Kidney capillary endothelial cell (primary cell): ENCODE measurements around the gene PSG6.
"Not testable (repeated sequence)": the region's sequence is repeated elsewhere in the genome, so short reads cannot be mapped to it uniquely, and the experiment has no call there.

Source experiments
- DNase-seq: peaks from one replicate; pipeline ENCODE4 v3.0.0-alpha.2; 2018; ENCODE audit warnings: low spot score

The PSG6 gene

DNA sequence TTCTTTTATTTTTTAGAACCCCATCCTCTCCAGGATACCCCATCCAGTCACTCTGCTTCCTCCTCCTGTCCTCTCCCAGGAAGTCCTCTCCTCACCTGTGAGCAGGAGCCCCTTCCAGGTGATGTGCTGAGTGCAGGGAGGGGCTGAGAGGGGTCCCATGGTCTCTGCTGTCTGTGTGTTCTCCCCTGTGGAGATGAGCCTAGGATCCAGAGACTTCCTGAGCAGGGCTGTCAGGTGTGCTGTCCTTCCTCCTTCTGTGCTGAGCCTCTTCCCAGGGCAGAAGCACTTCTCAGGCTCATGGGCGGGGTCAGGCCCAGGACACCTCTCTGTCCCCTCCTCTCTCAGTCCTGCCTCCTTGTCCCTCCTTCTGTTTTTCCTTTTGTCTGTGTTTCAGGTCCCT is at the start of gene PSG6:
TSS of gene PSG6 (minus strand) at position 261 of the 400 bp plus-strand sequence. CDS start at position 159, 102 bp downstream.
- DNase-seq, result not testable (repeated sequence)

DNA sequence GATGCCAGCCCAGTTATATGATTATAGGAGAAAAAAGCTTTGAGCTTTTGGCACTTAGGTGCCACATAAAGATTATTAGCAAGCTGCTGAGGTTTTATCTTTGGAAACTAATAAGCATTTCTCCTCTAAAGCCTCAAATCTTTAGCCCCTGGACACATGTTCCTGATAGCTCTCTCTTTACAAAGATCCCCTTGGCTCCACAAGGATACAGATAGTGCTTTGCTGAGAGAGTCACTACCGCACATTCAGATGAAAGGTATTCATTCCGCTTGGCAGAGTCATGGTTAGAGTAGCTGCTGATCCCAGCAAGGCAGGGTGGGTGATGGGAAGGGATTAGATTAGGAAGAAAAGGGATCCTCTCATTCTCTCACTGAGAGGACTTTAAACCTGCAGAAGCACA is 47.5 kb upstream of the PSG6 start:
- no peak for DNase-seq

DNA sequence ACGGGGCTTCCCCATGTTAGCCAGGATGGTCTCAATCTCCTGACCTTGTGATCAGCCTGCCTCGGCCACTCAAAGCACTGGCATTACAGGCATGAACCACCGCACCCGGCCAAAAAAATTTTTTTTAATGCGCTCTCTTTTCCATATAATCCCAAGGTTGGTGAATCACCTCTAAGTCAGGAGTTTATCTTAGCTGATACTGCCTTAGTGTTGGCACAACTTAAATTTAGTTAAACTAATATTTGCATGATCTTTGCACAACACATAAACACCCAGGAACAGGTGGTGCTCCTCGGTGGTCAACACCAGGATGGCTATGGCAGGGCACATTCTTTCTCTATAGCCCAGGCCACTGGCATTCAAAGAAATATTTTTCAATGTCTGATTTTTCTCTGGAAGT is 43.4 kb upstream of the PSG6 start:
- no peak for DNase-seq

DNA sequence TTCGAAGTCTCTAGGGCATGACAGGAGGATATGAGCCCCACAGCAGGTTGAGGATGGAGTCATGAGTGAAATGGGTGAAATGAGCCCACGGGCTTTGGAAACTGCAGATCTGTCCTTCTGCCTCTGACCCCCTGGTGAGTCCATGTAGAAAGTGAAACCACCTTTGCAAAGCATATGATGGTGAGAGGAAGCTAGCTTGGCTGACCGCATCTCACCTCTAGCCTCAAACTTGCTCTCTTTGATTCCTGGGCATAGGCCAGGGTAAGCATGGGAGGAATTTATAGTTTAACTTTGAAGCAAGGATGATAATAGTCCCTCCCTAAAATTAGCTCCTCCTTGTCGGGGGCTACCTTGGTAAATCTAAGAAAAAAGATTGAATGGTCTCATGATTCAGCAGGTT is 34.4 kb upstream of the PSG6 start:
- DNase-seq, result not testable (repeated sequence)

DNA sequence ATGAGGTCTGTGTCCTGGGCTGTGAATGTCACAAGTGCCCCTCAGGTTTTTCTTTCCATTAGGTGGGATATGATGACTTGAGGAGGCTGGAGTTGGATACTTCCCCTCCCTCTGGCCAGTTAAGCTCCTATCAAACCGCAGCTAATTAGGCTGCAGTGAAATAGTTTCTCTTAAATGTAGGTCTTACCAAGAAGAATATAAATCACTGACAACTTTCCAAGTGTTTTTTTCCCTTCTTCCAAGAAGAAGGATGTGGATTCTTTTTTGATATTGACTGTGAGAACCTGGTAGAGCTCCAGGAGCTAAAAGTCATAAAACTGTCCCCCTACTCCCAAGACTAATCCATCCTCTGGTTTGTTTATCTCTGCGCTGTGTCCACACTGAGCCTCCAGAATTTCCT is 33.8 kb upstream of the PSG6 start:
- DNase-seq, result not testable (repeated sequence)

DNA sequence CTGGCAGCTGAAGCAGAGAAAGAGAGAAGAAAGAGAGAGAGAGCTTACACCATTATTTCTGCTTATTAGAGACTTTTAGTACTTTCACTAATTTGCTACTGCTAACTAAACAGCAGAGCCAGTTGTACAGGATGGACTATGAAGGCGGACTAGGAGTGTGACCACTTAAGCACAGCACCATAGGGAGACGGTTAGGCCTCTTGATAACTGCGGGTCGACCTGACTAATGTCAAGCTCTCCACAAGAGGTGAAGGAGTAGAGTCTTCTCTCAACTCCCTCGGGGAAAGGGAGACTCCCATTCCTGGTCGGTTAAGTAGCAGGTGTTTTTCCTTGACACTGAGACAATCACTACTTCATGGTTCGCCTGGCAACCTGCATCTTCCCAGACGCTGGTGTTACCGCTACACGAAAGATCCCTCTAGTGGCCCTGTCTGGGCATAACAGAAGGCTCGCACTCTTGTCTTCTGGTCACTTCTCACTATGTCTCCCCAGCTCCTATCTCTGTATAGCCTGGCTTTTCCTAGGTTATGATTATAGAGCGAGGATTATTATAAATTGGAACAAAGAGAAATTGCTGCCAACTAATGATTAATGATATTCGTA is 24.6 kb upstream of the PSG6 start:
- no peak for DNase-seq

DNA sequence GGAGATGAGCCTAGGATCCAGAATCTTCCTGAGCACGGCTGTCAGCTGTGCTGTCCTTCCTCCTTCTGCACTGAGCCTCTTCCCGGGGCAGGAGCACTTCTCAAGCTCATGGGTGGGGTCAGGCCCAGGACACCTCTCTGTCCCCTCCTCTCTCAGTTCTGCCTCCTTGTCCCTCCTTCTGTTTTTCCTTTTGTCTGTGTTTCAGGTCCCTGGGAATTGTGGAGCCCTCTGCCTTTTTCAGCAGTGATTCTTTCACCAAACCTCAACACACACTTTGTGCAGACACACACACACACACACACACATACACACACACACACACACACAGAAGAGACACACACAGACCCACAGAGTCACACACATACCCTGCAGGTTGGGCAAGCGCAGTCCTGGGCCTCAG is 19.4 kb upstream of the PSG6 start, which contains the start of gene PSG7:
TSS of gene PSG7 (minus strand) at position 101 of the 400 bp plus-strand sequence. CDS start 131 bp downstream, outside the sequence.
- not testable (repeated sequence) for DNase-seq

DNA sequence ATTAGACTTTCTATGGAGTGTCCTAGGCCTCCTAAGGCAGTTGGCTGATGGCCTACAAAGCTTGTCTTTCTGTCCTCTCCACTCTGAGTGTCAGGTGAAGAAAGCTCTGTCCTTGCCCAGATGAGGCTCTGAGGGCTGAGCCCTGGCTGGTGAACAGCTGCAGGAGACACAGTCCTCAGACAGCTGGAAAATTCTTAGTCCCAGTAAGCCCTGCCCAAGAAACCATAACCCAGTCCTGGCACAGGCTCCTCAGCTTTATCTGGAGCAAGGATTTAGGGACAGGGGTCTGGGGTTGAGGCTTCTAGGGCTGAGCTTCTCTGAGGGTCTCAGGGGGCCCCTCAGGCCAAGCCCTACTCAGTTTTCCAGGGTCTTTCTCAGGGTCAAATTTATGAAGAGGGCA is 17.0 kb upstream of the PSG6 start:
- not testable (repeated sequence) for DNase-seq

DNA sequence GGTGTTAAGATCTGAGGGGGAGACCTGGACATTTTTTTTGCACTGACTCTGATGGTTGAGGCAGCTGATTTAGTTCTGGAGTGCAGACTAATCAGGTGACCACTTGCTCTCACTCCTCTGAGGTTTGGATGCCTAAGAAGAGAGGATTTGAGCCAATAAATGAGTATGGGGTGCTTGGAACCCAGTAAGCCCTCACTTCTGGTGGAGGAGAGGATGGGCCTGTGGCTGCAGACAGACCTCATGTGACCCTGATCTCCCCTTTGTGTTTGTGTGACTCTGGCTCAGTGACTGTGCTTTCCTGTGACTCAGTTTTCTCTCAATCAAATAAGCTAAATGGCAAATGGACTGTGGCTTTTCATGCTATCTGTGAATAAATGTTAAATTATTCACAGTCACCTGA is 16.5 kb upstream of the PSG6 start:
- peak; percentile 43 for DNase-seq

DNA sequence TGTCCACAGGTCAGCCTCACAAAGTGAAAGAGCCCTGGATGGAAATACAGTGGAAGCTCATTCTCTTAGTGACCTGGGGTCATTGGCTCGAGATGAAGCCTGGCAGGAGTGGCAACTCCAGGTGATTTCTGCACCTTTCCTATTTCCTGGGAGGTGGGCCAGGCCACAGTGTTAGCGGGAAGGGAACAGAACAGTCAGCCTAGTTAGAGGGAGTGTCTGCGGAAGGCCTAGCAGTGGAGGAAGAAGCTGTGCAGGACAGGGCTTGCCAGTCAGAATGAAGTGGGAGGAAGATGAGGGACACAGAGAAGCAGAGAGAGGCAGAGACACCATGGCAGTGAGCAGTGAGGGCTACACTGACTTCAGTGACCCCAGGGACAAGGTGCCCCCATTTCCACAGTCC is 15.7 kb upstream of the PSG6 start:
- DNase-seq, result not testable (repeated sequence)

DNA sequence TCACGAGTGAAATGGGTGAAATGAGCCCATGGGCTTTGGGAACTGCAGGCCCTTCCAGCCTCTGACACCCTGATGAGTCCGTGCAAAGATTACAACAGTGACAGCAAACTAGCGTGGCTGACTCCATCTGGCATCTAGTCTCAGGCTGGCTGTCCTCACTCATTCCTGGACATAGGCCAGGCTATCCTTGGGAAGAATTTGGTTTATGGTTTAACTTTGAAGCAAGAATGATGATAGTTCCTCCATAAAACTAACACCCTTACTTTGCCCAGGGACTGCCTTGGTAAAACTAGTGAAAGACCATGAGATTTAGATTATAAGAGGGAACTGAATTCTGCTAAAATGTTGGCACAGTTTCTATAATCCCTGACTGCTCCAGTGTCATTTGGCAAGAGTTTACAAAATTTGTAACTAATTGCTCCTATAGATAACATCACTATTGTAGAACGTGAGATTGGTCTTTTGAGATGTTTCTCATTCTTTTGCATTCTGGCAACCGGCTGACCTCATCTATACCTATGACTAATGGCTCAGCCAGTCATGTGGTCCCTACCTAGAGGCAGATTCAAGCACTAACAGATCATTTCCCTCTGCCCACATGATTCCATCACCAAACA is 14.9 kb upstream of the PSG6 start:
- peak; percentile 56 for DNase-seq

DNA sequence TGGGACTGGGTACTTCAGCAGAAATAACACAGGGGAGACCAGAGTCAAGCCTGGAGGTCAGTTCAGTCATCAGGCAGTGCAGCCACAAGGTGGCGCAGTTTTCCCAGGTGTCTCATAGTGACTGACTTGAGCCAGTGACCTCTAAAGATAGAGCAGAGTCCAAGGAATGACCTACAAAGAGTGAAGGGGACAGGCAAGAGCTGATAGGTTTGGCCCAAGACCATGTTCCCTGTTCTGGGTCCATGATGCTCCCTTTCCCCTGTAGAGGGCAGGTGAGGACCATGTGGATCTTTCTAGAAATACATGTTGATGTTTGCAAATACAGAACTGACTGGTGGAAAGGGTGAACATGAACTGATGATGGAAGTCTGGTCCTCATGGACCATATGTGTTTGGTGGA is 12.5 kb upstream of the PSG6 start:
- DNase-seq, result peak; percentile 24

DNA sequence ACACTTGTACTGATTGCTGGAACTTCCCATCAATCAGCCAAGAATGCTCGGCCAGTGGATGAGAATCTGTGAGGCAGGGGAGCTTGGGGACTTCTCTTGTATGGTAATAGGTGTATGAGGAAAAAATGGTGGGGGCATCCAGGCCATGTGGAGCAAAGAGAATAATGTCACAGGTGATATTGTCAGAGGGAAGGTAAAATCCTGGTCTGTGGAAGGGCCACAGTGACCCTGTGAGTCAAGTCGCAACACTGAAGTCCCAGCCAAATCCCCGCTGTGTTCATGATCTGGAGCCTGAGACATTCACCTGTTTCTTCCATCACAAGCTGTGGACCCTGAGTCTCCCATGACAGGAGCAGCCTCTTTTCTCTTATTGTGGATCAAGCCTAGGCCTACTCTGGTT is 11.2 kb upstream of the PSG6 start:
- no peak for DNase-seq

DNA sequence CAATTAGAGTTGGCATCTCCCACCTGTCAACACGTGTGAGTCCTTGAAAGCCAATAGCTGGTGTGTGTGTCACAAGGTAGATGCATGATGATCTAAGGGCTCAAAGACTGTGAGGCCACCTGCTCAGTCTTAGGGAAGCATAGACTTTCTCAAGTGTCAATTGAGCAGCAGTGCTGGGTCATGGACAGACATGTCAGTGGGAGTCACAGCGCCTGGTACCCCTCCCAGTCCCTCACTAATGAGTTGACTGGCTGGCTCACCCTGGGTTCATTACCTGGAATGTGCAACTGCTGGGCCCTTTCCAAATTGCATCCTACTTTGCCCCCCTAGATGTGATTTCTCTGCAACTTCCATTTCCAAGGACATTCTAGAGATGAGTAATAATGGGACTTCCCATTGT is 9.1 kb upstream of the PSG6 start:
- DNase-seq, result no peak

DNA sequence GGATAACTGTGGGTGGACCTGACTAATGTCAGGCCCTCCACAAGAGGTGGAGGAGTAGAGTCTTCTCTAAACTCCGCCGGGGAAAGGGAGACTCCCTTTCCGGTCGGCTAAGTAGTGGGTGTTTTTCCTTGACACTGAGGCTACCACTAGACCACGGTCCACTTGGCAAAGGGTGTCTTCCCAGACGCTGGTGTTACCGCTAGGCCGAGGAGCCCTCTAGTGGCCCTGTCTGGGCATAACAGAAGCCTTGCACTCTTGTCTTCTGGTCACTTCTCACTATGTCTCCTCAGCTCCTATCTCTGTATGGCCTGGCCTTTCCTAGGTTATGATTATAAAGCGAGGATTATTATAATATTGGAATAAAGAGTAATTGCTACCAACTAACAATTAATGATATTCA is 5.4 kb upstream of the PSG6 start:
- peak; percentile 16 for DNase-seq

DNA sequence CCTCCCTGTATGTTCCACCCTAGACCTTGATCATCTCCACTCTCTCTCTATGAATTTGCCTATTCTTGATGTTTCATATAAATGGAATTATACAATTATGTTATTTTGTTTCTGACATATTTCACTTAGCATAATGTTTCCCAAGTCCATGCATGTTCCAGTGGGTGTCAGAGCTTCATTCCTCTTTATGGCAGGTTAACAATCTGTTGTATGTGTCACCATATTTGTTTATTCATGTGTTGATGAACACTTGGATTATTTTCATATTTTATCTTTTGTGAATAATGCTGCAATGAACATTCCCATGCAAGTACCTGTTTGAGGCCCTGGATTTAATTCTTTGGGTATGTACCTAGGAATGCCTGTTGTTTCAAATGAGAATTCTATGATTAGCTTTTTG is 3.3 kb upstream of the PSG6 start:
- DNase-seq, result not testable (repeated sequence)

DNA sequence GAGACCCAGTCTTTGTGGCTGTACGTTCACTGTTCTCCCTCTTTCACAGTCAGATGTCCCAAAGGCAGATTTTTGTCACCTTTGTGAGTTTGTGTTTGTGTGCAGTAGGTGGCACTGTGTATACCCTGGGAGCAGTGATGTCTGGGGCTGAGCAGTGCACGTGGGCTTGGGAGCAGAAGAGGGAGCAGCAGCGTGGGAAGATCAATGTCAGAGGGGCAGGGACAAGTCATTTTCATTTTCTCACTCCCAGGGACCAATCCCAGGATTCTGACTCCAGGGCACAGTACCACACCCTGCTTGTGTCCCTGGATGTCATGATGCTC is 2.0 kb upstream of the PSG6 start:
- no peak for DNase-seq

DNA sequence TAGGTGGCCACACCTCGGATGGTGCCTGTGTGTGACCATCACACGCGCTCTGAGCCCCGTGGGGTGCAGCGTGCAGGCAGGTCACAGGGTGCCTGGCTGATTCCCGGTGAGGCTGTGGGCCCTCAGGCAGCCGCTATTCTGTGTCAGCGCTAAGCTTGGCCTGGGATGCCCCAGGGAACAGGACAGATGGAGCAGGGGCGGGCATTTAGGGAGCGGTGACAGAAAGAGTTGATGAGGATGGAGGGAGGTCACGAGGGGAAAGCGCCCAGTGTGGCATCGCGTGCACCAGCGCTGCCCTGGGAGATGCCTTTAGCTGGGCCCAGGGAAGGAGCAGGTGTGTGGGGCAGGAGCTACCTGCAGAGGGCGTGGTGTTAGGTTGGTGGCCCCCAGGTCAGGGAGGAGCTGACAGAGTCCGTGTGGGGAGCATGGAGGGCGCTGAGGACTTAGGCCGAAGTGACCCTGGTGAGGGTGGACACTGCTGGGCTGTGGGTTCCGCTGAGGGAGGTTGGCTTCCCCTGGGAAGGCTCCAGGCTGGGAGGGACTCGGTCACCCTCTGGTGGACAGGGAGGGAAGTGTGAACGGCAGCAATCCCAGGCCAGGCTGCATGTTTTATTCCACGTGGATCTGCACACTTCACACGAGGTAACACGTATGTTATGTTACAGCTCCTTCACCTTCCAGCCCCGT is 1.5 kb upstream of the PSG6 start:
- not testable (repeated sequence) for DNase-seq

DNA sequence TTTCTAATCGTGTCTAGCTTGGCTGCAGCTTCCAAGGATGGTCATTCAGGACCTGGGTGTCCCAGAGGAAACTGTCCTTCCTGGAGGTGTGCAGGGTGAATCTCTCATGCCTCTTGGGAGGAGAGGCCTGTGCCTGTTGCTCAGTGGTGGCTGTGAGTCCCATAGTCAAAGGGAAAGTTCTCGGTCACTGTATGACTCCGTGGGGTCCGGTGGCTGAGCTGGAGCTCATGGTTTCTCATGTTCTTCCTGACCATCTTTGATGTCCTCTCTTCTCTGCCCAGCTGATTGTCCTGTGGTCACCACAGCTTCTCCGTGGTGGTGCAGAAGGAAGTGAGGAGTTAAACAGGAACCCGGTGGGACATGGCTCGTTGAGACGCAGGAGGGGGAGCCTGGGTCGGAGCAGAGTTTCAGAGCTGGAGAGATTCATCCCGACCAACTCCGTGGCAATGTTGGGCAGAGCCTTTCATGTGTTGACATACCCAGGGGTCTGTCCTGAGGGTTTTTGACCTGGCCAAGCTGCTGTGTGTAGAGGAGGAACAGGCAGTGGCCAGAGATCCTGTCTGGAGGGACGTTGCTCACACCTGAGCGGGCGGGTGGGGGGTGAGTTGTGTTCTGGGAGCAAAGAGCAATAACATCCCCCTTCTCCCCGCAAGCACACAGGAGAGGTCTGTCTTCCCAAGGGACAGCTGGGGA is 829 bp upstream of the PSG6 start:
- DNase-seq, result not testable (repeated sequence)

DNA sequence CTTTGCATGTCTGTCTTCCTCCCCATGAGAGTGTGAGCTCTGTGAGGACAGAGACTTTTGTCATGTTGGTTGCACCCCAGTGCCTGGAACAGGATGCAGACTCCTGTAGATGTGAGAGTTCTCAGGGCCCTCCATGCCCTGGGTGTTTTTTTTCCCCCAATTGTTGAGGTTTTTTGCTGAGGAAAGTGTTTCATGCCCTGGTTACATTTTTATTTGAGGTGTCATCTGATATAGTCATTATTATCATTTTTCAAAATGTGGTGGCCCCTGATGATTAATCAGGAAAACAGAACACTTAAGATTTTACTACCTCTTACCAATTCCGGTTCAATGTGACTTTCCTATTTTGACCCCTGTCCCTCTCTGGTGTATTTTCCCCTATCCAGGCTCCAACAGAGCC is 763 bp downstream of the PSG6 start:
- DNase-seq, result not testable (repeated sequence)

DNA sequence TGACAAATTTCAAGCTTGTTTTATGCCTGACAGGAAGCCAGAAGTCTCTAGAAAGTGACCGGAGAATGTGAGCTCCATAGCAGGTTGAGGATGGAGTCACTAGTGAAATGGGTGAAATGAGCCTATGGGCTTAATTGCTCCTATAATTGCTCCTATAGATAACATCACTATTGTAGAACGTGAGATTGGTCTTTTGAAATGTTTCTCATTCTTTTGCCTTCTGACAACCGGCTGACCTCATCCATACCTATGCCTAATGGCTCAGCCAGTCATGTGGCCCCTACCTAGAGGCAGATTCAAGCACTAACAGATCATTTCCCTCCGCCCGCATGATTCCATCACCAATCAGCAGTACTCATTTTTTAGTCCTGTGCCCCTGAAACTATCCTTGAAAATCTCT is 4.2 kb downstream of the PSG6 start:
- DNase-seq, result not testable (repeated sequence)

DNA sequence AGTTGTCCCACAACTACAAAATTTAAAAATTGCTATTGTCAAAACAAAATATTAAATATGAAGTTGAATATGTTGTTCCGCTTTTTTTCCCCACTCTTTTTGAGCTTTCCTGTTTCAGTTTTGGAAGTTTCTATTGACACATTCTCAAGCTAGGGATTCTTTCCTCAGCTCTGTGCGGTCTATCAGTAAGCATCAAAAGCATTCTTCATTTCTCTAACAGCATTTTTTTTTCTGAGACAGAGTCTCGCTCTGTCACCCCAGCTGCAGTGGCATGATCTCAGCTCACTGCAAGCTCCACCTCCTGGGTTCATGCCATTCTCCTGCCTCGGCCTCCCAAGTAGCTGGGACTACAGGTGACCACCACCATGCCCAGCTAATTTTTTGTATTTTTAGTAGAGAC is 4.8 kb downstream of the PSG6 start:
- DNase-seq, result not testable (repeated sequence)

DNA sequence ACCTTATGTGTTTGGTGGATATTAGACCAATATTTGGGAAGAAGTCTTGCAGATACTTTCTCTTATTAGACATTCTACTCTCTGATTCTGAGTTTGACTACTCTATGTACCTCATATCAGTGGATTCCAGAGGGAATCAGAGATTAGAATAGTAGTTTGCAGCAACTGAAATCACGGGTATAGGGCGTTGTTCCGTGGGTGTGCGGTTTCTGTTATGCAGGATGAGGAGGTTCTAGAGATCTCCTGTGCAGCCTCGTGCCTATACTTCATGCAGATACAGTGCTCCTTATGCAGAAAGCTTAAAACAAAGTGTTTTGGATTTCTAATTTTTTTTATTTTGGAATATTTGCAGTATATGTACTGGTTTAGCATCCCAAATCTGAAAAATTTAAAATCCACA is 6.0 kb downstream of the PSG6 start:
- not testable (repeated sequence) for DNase-seq
